Measurements from ENCODE around the gene GSTO1. TPM values are rescaled to one million over a fixed set of nuclear protein-coding genes. Genes with fewer than 3 reads are reported as not detected.

GSTO1 gene
- total and polyA plus RNA-seq, 9 of the 15 experiments (the other 6 are each of a cell fraction or from before 2014, with no cell fraction given) = 136 to 592 (median 237) TPM

DNA sequence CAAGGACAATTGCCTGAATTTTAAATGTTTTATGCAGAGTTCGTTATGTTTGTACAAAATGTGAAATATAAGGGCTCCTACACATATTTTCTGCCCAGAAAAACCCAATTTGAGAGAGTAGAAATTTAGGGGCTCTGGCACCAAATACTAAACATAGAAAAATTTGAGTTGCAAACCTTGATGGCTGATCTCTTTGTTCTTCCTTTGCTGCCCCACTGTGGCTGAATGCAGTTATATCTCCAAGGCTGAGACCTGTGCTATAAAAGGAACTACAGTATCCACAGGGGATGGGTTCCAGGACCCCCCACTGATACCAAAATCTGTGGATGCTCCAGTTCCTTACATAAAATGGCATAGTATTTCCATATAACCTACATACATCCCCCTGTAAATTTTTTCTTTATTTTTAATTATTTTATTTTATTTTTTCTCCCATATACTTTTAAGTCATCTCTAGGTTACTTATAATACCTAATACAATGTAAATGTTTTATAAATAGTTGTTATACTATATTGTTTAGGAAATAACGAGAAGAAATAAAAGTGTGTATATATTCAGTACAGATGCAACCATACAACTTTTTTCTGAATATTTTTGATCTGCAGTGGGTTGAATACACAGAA lies 45.0 kb upstream of the GSTO1 start:
- Histone ChIP-seq H3K27me3 (ENCODE audit: control insufficient read depth in 2 of 2, insufficient read depth in 2 of 2, low read length in 2 of 2) (no peaks in the 10 kb centered on the region), H3K4me2 (ENCODE audit: insufficient read depth, low read length) (no peak overlapping the region), H2AFZ (ENCODE audit: low read depth, low read length) (no peak overlapping the region), H3K27ac (ENCODE audit: extremely low read depth, low read depth, low read length) (no peak overlapping the region), H3K9ac (ENCODE audit: insufficient read depth in 1 of 2, low read depth in 2 of 2, low read length in 2 of 2) (no peak overlapping the region), H3K4me3 (no peak overlapping the region), H3K36me3 (ENCODE audit: control insufficient read depth, insufficient read depth, low read length) (no peaks in the 10 kb centered on the region), H3K9me3 (replicated peaks; ENCODE audit: control insufficient read depth, insufficient read depth, low read depth, low read length) (peaks cover 1% of the 10 kb centered on the region; the same call in 1 of the 2 replicates), H3K79me2 (ENCODE audit: control insufficient read depth, insufficient read depth, low read length) (no peaks in the 10 kb centered on the region), H3K4me1 (replicated peaks in 1 of 2; ENCODE audit: control insufficient read depth in 2 of 2, insufficient read depth in 2 of 2, low read length in 2 of 2) (no peaks in the 10 kb centered on the region), H4K20me1 (replicated peaks; ENCODE audit: control insufficient read depth, insufficient read depth, low read length) (no peaks in the 10 kb centered on the region), H3K9me1 (ENCODE audit: control insufficient read depth, insufficient read depth, low read length) (no peaks in the 10 kb centered on the region)
- FAIRE-seq = peak; percentile 79
- ChIA-PET CTCF (ENCODE audit: low intra/inter-chr PET ratio) (interaction anchor here (1.5 kb wide), 1 partner anchor 321 kb away, joined by 4 read pairs; no protein-coding TSS in a partner anchor), POLR2A (interaction anchor here (0.5 kb wide), 1 partner anchor 496 kb away, joined by 4 read pairs; no protein-coding TSS in a partner anchor)
- in situ Hi-C loops (cut with MboI) = loop anchor here (10.0 kb wide), 2 partner anchors 315 to 495 kb away; no protein-coding TSS in a partner anchor
- peak; percentile 87 for ATAC-seq
- peak; percentile 27 to 46 (median 36) for DNase-seq (ENCODE audit: extremely low read depth in 1 of 4, low spot score in 3 of 4)
- 6% methylated on average over 2 of the region's 2 CpGs for WGBS (ENCODE audit: insufficient coverage, low coverage, missing lambda C conversion rate)
- intact Hi-C loops (cut with micrococcal nuclease) = loop anchor here (1.0 to 5.0 kb wide), 5 partner anchors 69 to 497 kb away; partner anchors contain the start of gene SFR1
- BruUV-seq (replicated peaks) = no TSS peak
- TF ChIP-seq PRPF4 (IDR thresholded peaks at IDR 0.05; ENCODE audit: insufficient read depth, low read depth, low read length, poor library complexity, severe bottlenecking) (no peak), TEAD2 (tag; IDR thresholded peaks at IDR 0.05) (no peak), ARID1B (IDR thresholded peaks at IDR 0.05) (no peak), ZKSCAN3 (CRISPR knock-in tag; IDR thresholded peaks at IDR 0.05) (no peak), HOXB6 (CRISPR knock-in tag; IDR thresholded peaks at IDR 0.05; ENCODE audit: borderline replicate concordance) (no peak), DNMT1 (IDR thresholded peaks at IDR 0.05) (no peak)
- TF ChIP-seq, protein P1, sequence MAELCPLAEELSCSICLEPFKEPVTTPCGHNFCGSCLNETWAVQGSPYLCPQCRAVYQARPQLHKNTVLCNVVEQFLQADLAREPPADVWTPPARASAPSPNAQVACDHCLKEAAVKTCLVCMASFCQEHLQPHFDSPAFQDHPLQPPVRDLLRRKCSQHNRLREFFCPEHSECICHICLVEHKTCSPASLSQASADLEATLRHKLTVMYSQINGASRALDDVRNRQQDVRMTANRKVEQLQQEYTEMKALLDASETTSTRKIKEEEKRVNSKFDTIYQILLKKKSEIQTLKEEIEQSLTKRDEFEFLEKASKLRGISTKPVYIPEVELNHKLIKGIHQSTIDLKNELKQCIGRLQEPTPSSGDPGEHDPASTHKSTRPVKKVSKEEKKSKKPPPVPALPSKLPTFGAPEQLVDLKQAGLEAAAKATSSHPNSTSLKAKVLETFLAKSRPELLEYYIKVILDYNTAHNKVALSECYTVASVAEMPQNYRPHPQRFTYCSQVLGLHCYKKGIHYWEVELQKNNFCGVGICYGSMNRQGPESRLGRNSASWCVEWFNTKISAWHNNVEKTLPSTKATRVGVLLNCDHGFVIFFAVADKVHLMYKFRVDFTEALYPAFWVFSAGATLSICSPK (IDR thresholded peaks at IDR 0.05; ENCODE audit: borderline replicate concordance) = no peak
- TF ChIP-seq, protein P2, sequence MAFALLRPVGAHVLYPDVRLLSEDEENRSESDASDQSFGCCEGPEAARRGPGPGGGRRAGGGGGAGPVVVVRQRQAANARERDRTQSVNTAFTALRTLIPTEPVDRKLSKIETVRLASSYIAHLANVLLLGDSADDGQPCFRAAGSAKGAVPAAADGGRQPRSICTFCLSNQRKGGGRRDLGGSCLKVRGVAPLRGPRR (CRISPR knock-in tag; IDR thresholded peaks at IDR 0.05) = no peak
- TF ChIP-seq, protein P3, sequence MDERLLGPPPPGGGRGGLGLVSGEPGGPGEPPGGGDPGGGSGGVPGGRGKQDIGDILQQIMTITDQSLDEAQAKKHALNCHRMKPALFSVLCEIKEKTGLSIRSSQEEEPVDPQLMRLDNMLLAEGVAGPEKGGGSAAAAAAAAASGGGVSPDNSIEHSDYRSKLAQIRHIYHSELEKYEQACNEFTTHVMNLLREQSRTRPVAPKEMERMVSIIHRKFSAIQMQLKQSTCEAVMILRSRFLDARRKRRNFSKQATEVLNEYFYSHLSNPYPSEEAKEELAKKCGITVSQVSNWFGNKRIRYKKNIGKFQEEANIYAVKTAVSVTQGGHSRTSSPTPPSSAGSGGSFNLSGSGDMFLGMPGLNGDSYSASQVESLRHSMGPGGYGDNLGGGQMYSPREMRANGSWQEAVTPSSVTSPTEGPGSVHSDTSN (CRISPR knock-in tag; IDR thresholded peaks at IDR 0.05; ENCODE audit: low read depth) = no peak
- TF ChIP-seq, protein P3 (tag; conservative IDR thresholded peaks at IDR 0.05; ENCODE audit: low read depth) = no peak
